ENCODE results near the gene ZC3H7A.
A peak's percentile ranks its signal among the peaks of the same experiment; 100 is the strongest.

ZC3H7A gene

GRCh38 chr16:11768849-11769248, 28.2 kb downstream of the ZC3H7A start:
- DNase-seq (ENCODE audit: low read depth) = no peak

DNA sequence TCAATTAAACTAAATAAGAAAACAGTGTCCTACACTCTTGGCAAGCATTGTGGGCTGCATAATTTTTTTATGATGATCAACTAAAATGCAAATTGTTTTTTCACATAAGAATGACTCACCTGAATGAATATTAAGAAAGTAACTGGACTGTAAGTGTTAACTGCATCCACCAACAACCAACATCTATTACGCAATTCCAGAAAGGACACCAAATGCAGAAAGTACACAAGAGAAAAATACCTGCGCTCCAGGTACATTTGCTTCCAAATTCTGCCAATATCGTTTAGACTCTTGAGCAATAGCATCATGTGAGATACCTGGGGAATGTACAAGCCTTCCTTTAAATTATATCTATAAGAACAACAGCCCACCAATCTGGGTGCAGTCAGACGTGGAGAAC, 34.6 kb downstream of the ZC3H7A start:
- DNase-seq (ENCODE audit: low read depth) = no peak

- DNase-seq (ENCODE audit: low read depth) = no peak
Measured at GRCh38 chr16:11759997-11760396, 37.1 kb downstream of the ZC3H7A start.

- DNase-seq (ENCODE audit: low read depth) = no peak
Measured at GRCh38 chr16:11759163-11759834, 37.8 kb downstream of the ZC3H7A start.

DNA sequence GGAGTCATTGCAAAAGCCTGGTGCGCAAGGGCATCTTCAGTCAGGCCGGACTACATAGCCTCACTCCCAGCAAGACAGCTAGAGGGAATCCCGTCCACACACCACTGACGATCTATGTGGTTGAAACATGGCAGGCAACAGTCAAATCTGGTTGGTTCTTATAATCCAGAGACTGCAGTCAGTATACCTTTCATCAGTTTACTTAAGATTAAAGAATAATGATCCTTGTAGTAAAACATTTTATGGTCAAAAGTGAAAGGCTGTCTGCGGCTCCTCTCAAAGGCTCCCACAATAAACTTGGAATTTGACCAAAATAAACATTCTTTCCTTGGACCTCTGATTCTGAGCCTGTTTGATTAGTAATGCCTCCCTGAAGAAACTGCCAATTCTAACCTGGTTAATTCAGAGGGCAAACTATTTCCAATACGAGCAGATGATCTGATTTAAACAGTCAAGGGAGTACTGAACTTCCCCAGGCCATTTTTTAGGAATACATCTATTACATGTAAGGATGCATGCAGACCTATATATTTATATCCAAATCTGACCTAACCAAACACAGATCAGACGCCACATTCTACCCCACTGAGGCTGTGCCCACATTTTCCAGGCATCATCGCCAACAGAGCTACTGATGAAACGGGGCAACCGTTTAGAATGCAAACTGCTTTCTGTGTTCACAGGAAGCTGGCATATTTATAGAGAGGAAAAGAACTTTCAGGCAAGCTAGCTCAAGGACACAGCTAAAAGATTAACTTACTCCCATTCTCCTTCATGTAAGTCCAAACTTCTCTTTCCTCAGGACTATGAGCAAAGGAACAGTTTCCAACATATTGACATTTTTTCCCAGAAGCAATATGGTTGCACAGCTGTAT, 39.1 kb downstream of the ZC3H7A start:
- no peak for DNase-seq (ENCODE audit: low read depth)

GRCh38 chr16:11756248-11756647, 40.8 kb downstream of the ZC3H7A start:
- DNase-seq (ENCODE audit: low read depth) = no peak

- no peak for DNase-seq (ENCODE audit: low read depth)
Measured at GRCh38 chr16:11755022-11755760, 41.9 kb downstream of the ZC3H7A start.

DNA sequence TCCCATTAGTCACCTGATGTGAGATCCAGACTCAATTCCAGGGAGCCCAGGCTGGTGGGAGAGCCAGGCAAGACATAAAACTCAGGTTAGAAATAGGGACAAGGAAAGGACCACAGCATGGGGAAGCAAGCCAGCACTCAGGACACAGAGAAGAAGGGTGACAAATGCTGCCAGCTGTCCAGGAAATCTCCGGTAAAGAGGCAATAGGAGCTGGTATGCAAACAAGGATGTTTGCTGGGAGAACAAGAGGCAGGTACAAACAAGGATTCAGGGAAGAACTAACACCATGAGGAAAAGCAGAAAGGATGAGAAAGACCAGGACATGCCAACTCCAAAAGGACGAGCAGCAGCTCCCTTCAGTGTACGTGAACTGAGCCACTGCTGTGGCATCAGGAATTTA, 44.2 kb downstream of the ZC3H7A start:
- no peak for DNase-seq (ENCODE audit: low read depth)

DNA sequence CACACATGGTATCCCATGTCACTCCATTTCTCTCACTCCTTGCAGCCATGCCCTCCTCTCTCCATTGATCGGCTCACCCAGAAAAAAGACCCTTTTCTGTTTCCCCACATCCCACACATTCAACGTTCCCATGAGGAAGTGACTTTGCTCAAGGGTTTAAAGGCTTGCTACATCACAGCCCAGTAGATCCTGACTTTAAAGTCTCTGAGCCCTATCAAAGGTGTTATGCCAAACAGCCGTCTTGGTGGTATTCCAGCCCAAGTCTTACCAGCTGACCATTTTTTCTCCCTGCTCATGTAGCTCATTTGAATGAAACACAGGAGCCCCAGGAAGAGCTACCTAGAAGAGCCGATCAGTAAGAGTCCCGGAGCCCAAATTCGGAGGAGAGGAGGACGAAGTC, 47.0 kb downstream of the ZC3H7A start:
- no peak for DNase-seq (ENCODE audit: low read depth)

DNA sequence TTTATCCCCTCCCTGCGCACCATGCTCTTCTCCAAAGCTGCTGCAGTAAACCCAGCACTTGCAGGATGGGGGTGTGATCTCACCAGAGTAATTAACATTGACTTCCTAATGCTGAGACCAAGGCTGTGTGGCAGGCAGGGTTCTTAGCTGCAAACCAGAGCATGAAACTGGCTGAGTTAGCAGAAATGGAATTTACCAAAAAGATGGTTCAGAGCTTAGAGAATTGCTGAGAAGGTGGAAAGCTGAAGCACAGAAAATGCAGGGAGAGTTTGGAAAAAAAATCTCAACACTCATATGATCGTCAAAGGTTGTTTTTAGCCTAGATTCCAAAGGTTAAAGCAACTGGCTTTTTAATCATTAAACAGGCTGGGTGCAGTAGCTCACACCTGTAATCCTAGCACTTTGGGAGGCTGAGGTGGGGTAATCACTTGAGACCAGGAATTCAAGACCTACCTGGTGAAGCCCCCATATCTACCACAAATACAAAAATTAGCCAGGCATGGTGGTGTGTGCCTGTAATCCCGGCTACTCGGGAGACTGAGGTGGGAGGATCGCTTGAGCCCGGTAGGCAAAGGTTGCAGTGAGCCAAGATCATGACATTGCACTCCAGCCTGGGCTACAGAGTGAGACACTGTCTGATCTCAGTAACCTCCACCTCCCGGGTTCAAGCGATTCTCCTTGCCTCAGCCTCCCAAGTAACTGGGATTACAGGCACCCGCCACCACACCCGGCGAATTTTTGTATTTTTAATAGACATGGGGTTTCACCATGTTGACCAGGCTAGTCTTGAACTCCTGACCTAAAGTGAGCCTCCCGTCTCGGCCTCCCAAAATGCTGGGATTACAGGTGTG, 48.4 kb downstream of the ZC3H7A start:
- no peak for DNase-seq (ENCODE audit: low read depth)

DNA sequence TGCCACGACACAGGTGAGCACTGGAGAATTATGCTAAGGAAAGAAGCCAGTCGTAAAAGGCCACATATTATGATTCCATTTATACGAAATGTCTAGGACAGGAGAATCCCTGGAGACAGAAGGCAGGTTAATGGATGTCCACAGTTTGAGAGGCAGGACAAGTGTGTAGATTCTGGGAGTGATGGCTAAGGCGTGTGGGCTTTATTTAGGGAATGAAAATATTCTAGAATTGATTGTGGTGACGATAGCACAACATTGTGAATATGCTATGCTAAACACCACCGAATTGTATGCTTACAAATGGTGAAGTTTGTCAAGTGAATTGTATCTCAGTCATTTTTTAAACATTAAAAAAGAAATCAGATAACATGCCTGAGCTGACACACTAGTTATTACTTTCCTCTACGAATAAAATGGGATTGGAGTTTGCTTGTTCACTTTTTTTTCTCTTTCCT, 49.1 kb downstream of the ZC3H7A start:
- DNase-seq (ENCODE audit: low read depth) = no peak

DNA sequence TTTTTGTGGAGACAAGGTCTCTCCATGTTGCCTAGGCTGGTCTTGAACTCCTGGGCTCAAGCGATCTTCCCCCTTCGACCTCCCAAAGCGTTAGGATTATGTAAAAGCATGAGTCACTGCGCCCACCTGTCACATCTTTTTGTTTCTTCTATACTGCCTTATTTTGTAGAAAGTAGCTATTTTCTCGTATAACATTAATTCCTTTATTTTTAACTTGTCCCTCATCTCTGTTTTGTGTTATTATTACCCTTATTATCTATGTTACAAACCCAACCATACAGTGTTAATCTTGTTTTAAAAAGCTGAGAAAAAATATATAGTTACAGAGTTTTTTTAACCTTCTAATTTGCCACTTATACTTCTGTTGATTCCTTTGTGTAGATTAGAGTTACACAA, 53.0 kb downstream of the ZC3H7A start:
- no peak for DNase-seq (ENCODE audit: low read depth)

GRCh38 chr16:11743308-11744074, 53.6 kb downstream of the ZC3H7A start:
- no peak for DNase-seq (ENCODE audit: low read depth)

GRCh38 chr16:11742536-11743307, 54.3 kb downstream of the ZC3H7A start, which contains the start of gene TXNDC11:
TSS of gene TXNDC11 (minus strand) at chr16:11742857. CDS start at chr16:11742730, 127 bp downstream.
- DNase-seq (ENCODE audit: low read depth) = peak; percentile 99

DNA sequence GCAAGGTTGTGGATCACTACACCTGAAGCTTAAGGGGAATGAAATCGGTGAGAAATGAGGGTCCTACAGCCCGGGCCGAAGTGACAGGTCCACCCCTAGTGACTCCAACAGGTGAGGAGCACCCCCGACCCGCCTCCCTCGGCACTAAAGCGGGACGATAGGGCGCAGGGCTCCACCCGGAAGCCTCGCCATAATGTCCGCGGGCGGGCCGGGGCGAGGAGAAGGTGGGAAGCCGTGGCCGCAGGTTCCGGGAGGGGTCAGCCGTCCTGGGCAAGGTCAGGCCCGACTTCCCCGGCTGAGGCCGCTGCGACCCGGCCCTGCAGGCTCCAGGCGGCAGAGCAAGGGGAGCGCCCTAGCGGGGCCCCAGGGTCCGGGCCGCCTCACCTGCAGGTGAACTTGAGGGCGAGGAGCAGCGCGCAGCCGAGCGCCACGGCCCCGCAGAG, 54.9 kb downstream of the ZC3H7A start:
- peak; percentile 19 for DNase-seq (ENCODE audit: low read depth)

GRCh38 chr16:11740567-11740966, 56.5 kb downstream of the ZC3H7A start:
- DNase-seq (ENCODE audit: low read depth) = no peak

- no peak for DNase-seq (ENCODE audit: low read depth)
Measured at GRCh38 chr16:11738742-11739544, 58.1 kb downstream of the ZC3H7A start.

DNA sequence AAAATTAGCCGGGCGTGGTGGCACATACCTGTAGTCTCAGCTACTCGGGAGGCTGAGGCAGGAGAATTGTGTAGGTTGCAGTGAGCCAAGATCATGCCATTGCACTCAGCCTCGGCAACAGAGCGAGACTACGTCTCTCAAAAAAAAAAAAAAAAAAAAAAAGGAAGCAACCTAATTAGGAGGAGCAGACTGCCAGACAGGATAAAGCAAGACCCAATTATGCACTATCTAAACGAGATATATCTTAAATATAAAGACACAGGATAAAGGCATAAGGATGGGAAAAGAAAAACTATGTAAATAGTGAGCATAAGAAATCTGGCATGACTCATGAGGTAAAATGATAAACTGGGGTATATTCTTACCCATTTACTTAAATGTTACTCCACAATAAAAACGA, 59.3 kb downstream of the ZC3H7A start:
- no peak for DNase-seq (ENCODE audit: low read depth)

DNA sequence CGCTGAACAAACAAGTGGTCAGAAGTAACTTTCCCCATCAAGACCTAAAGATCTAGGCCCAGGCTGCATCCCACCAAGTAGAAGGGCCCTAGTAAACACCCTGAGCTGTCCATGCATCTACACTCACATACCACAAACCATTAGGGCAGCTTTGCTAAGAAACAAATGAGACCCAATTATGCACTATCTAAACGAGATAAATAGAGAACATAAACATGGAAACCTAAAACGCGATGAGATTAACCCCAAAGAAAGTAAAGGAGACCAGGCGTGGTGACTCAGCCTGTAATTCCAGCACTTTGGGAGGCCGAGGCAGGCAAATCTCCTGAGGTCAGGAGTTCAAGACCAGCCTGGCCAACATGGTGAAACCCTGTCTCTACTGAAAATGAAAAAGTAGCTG, 60.2 kb downstream of the ZC3H7A start:
- DNase-seq (ENCODE audit: low read depth) = no peak
